ENCODE measurements around the gene CDH16.
"Not testable (repeated sequence)": the region's sequence is repeated elsewhere in the genome, so short reads cannot be mapped to it uniquely, and the experiment has no call there.

Gene CDH16

DNA sequence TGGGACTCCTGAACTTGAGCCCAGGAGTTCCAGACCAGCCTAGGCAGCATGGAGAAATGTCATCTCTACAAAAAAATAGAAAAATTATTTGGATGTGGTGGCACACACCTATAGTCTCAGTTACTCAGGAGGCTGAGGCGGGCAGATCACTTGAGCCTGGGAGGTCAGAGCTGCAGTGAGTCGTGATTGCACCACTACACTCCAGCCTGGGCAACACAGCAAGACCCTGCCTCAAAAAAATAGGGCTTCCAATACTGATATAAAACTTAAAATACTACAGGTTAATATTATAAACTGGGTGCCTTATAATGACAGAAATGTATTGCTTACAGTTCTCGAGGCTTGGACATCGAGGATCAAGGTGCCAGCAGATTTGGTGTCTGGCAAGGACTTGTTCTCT, 27.3 kb upstream of the CDH16 start:
- TF ChIP-seq, protein P1, sequence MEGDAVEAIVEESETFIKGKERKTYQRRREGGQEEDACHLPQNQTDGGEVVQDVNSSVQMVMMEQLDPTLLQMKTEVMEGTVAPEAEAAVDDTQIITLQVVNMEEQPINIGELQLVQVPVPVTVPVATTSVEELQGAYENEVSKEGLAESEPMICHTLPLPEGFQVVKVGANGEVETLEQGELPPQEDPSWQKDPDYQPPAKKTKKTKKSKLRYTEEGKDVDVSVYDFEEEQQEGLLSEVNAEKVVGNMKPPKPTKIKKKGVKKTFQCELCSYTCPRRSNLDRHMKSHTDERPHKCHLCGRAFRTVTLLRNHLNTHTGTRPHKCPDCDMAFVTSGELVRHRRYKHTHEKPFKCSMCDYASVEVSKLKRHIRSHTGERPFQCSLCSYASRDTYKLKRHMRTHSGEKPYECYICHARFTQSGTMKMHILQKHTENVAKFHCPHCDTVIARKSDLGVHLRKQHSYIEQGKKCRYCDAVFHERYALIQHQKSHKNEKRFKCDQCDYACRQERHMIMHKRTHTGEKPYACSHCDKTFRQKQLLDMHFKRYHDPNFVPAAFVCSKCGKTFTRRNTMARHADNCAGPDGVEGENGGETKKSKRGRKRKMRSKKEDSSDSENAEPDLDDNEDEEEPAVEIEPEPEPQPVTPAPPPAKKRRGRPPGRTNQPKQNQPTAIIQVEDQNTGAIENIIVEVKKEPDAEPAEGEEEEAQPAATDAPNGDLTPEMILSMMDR (conservative IDR thresholded peaks at IDR 0.05; ENCODE audit: low read length) = no peak
- H3K4me3 ChIP-seq (ENCODE audit: low read length) = no peak overlapping the region
- DNase-seq (ENCODE audit: low read depth) = no peak

- H3K4me3 ChIP-seq (ENCODE audit: low read length); DNase-seq (ENCODE audit: low read depth): not testable (repeated sequence)
Observed at GRCh38 chr16:66944971-66945370, 26.3 kb upstream of the CDH16 start.

DNA sequence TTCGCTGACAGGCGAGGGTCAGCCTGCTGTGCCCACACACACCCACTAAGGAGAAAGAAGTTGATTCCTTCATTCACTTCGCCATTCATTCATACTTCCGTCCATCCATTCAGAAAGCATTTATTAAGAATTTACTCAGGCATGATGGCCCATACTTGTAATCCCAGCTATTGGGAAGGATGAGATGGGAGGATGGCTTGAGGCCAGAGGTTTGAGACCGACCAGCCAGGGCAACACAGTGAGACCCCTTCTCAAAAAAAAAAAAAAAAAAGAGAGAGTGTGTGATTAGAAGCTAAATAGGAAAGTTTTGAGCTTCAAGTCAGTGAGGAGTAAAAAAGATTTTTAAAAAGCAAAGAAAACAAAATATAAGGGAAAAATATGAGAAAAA, 25.4 kb upstream of the CDH16 start:
- no peak for DNase-seq (ENCODE audit: low read depth)
- no peak overlapping the region for H3K4me3 ChIP-seq (ENCODE audit: low read length)
- TF ChIP-seq, protein P1 (conservative IDR thresholded peaks at IDR 0.05; ENCODE audit: low read length) = no peak

DNA sequence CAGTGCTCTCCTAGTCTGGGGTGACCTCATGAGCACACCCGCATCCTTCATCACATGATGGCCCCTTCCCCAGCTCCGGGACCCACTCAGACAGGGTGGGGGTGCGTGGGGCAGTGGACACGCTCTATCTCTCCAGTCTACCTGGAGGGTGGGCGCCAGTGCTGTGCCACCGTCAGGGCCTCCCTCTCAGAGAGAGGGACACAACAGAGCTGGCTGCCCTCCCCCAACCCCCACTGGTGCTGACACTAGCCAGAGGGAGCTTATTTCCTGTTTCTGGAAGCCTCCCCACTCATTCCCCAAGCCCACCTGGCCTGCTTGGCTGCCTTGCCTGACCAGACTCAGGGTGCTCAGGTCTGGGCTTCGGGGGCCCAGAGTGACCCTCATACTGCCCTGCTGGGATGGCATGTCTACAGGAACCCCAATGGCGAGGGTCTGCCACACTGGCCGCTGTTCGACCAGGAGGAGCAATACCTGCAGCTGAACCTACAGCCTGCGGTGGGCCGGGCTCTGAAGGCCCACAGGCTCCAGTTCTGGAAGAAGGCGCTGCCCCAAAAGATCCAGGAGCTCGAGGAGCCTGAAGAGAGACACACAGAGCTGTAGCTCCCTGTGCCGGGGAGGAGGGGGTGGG, 24.9 kb upstream of the CDH16 start:
- TF ChIP-seq, protein P1 (conservative IDR thresholded peaks at IDR 0.05; ENCODE audit: low read length) = no peak
- no peak overlapping the region for H3K4me3 ChIP-seq (ENCODE audit: low read length)
- no peak for DNase-seq (ENCODE audit: low read depth)

- no peak for DNase-seq (ENCODE audit: low read depth)
- no peak overlapping the region for H3K4me3 ChIP-seq (ENCODE audit: low read length)
- TF ChIP-seq, protein P1 (conservative IDR thresholded peaks at IDR 0.05; ENCODE audit: low read length) = no peak
Observed at GRCh38 chr16:66942981-66943380, 24.3 kb upstream of the CDH16 start.

DNA sequence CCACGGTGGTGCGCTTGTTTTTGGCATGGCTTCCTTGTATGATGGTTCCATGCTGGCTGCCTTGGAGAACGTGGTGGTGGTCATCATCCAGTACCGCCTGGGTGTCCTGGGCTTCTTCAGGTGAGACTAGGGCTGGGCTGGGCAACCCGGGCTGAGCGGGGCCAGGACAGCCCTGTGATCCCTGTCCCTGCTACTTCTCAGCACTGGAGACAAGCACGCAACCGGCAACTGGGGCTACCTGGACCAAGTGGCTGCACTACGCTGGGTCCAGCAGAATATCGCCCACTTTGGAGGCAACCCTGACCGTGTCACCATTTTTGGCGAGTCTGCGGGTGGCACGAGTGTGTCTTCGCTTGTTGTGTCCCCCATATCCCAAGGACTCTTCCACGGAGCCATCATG, 21.6 kb upstream of the CDH16 start:
- DNase-seq (ENCODE audit: low read depth) = no peak
- TF ChIP-seq, protein P1 (conservative IDR thresholded peaks at IDR 0.05; ENCODE audit: low read length) = no peak
- H3K4me3 ChIP-seq (ENCODE audit: low read length) = no peak overlapping the region

- TF ChIP-seq, protein P1 (conservative IDR thresholded peaks at IDR 0.05; ENCODE audit: low read length) = no peak
Observed at GRCh38 chr16:66939366-66939765, 20.7 kb upstream of the CDH16 start.

More at GRCh38 chr16:66939366-66939765, 20.7 kb upstream of the CDH16 start:
- DNase-seq (ENCODE audit: low read depth) = no peak
- no peak overlapping the region for H3K4me3 ChIP-seq (ENCODE audit: low read length)

All from AG10803 (cell line).